Thyroid gland (tissue), 4 donors: Measurements from ENCODE around the gene F13A1. TPM values are rescaled to one million over a fixed set of nuclear protein-coding genes. Genes with fewer than 3 reads are reported as not detected.
A peak's percentile ranks its signal among the peaks of the same experiment; 100 is the strongest.

Experiments used
- DNase-seq, 2 donors: peaks; one replicate each; pipeline ENCODE4 v3.0.0-alpha.2; 2019
- H3K27ac ChIP-seq, 3 donors: fragments of 200-600 bp; sonication (generic); 1 replicate in 2 of 3; 2 replicates in 1 of 3; pipeline ENCODE4 v1.5.1; 2016 to 2019; ENCODE audit warnings: mild to moderate bottlenecking in 1 of 3, moderate library complexity in 1 of 3
- H3K27me3 ChIP-seq: fragments of 200-600 bp; sonication (generic); one replicate; pipeline ENCODE4 v1.5.1; 2019
- H3K36me3 ChIP-seq, 2 donors: fragments of 200-600 bp; sonication (generic); one replicate each; pipeline ENCODE4 v1.5.1; 2016 to 2019
- H3K4me1 ChIP-seq, 2 donors: fragments of 200-600 bp; sonication (generic); one replicate each; pipeline ENCODE4 v1.5.1; 2017 to 2019
- H3K4me3 ChIP-seq, 3 donors: fragments of 200-600 bp; sonication (generic); replicated peaks in 1 of 3; 1 replicate in 2 of 3; 2 replicates in 1 of 3; pipeline ENCODE4 v1.5.1; 2016; ENCODE audit warnings: mild to moderate bottlenecking in 1 of 3
- H3K9me3 ChIP-seq: fragments of 200-600 bp; sonication (generic); one replicate; pipeline ENCODE4 v1.5.1; 2017
- CTCF ChIP-seq, 6 experiments: fragments of 200-600 bp in 3 of 6; fragments of 450-650 bp in 3 of 6; sonication (generic) in 3 of 6; IDR thresholded peaks; one replicate each; pipeline ENCODE4 v1.5.1; 2016 to 2019; ENCODE audit warnings: antibody characterized with exemption in 6 of 6, mild to moderate bottlenecking in 2 of 6, inconsistent platforms in 1 of 6, moderate library complexity in 1 of 6
- POLR2A ChIP-seq, 2 donors: fragments of 450-650 bp; IDR thresholded peaks; one replicate each; pipeline ENCODE4 v1.6.1; 2017; ENCODE audit warnings: antibody characterized with exemption in 2 of 2, mild to moderate bottlenecking in 2 of 2, moderate library complexity in 1 of 2
- WGBS, 2 donors: methylation state at CpG; one replicate each; pipeline ENCODE4 v1.1.5; 2017; 5-methylcytosine and 5-hydroxymethylcytosine counted together
- intact Hi-C: fragments of 100-400 bp; cut with DNase I; formaldehyde crosslinking; loops from one replicate; pipeline ENCODE4 v1.15.1; 2023
- total RNA-seq, 4 donors: library from RNA; depleted of rRNA; stranded (reverse); fragments of >200 nt; gene quantifications; one replicate each; pipeline ENCODE4 v1.2.3, GENCODE V29; 2016

F13A1 gene
- total RNA-seq, 4 donors from 2014 or later: 23.7 to 139 (median 54.7) TPM

- no peaks in the 10 kb centered on the region for H3K36me3 ChIP-seq
- WGBS, 2 donors: 34 to 45% methylated on average over 6 of the region's 6 CpGs
- no peak for TF ChIP-seq CTCF (IDR thresholded peaks at IDR 0.05)
- no peak for TF ChIP-seq POLR2A (IDR thresholded peaks at IDR 0.05)
- intact Hi-C loops: no loop called here
- peak; percentile 49 to 54 for DNase-seq
- no peak overlapping the region for H3K4me3 ChIP-seq
- H3K9me3 ChIP-seq: no peaks in the 10 kb centered on the region
- peak overlapping the region in 1 of 3 donors; percentile 27 for H3K27ac ChIP-seq
- peaks cover 12 to 19% of the 10 kb centered on the region in 2 donors for H3K4me1 ChIP-seq
- no peaks in the 10 kb centered on the region for H3K27me3 ChIP-seq
Measured at GRCh38 chr6:6284221-6284966, 36.1 kb downstream of the F13A1 start.

GRCh38 chr6:6283746-6284145 lies 36.7 kb downstream of the F13A1 start:
- DNase-seq: no peak
- no peaks in the 10 kb centered on the region for H3K36me3 ChIP-seq
- 47 to 50% methylated on average over 2 of the region's 2 CpGs for WGBS, 2 donors
- no peak for TF ChIP-seq CTCF (IDR thresholded peaks at IDR 0.05)
- no peak for TF ChIP-seq POLR2A (IDR thresholded peaks at IDR 0.05)
- H3K4me3 ChIP-seq: no peak overlapping the region
- H3K27ac ChIP-seq: no peak overlapping the region
- intact Hi-C loops: no loop called here
- H3K4me1 ChIP-seq: peaks cover 12 to 19% of the 10 kb centered on the region in 2 donors
- H3K9me3 ChIP-seq: no peaks in the 10 kb centered on the region
- no peaks in the 10 kb centered on the region for H3K27me3 ChIP-seq

GRCh38 chr6:6282716-6283115 lies 37.7 kb downstream of the F13A1 start:
- no peaks in the 10 kb centered on the region for H3K36me3 ChIP-seq
- H3K27ac ChIP-seq: no peak overlapping the region
- H3K4me3 ChIP-seq: no peak overlapping the region
- TF ChIP-seq CTCF (IDR thresholded peaks at IDR 0.05): no peak
- no peak for TF ChIP-seq POLR2A (IDR thresholded peaks at IDR 0.05)
- no peaks in the 10 kb centered on the region for H3K27me3 ChIP-seq
- H3K9me3 ChIP-seq: no peaks in the 10 kb centered on the region
- 74 to 75% methylated on average over 1 of the region's 1 CpG for WGBS, 2 donors
- intact Hi-C loops: no loop called here
- no peak for DNase-seq
- peaks cover 12 to 19% of the 10 kb centered on the region in 2 donors for H3K4me1 ChIP-seq

GRCh38 chr6:6277413-6277812 lies 43.0 kb downstream of the F13A1 start:
- H3K27ac ChIP-seq: no peak overlapping the region
- intact Hi-C loops: no loop called here
- no peaks in the 10 kb centered on the region for H3K9me3 ChIP-seq
- TF ChIP-seq CTCF (IDR thresholded peaks at IDR 0.05) (no peak), POLR2A (IDR thresholded peaks at IDR 0.05) (no peak)
- no peaks in the 10 kb centered on the region for H3K4me1 ChIP-seq
- H3K27me3 ChIP-seq: no peaks in the 10 kb centered on the region
- H3K4me3 ChIP-seq: no peak overlapping the region
- WGBS, 2 donors: 71 to 79% methylated on average over 4 of the region's 4 CpGs
- no peak for DNase-seq
- no peaks in the 10 kb centered on the region for H3K36me3 ChIP-seq

- Histone ChIP-seq H3K36me3 (no peaks in the 10 kb centered on the region), H3K4me1 (no peaks in the 10 kb centered on the region), H3K27me3 (no peaks in the 10 kb centered on the region), H3K27ac (no peak overlapping the region), H3K4me3 (no peak overlapping the region), H3K9me3 (no peaks in the 10 kb centered on the region)
- intact Hi-C loops: no loop called here
- no peak for TF ChIP-seq POLR2A (IDR thresholded peaks at IDR 0.05)
- no peak for DNase-seq
- 84 to 87% methylated on average over 7 of the region's 7 CpGs for WGBS, 2 donors
Measured at GRCh38 chr6:6270948-6271535, 49.4 kb downstream of the F13A1 start.
